HG03196 (cell line): ENCODE measurements around the gene UBE2D2.

Experiments used
- ATAC-seq: cut with Tn5 transposase; IDR thresholded peaks from one replicate; pipeline ENCODE4 v1.9.1; 2021; ENCODE audit not compliant: unreplicated experiment

The UBE2D2 gene

GRCh38 chr5:139675213-139675612 is 114.1 kb downstream of the UBE2D2 start:
- no peak for ATAC-seq

GRCh38 chr5:139675825-139676224 is 114.7 kb downstream of the UBE2D2 start:
- no peak for ATAC-seq

- no peak for ATAC-seq
Measured at GRCh38 chr5:139676406-139676805, 115.3 kb downstream of the UBE2D2 start.

GRCh38 chr5:139676951-139677735 is 116.0 kb downstream of the UBE2D2 start:
- ATAC-seq = no peak
